Inferior parietal cortex (tissue), 1 donor: ENCODE results near the gene HLA-F.

ENCODE experiments used
- DNase-seq: peaks from one replicate; pipeline ENCODE4 v3.0.0-alpha.2; 2016; ENCODE audit errors: extremely low spot score

Gene HLA-F

GRCh38 chr6:29724937-29725869, 2.0 kb downstream of the HLA-F start:
- DNase-seq, result no peak

- no peak for DNase-seq
Observed at GRCh38 chr6:29726001-29726400, 2.8 kb downstream of the HLA-F start.

- no peak for DNase-seq
Observed at GRCh38 chr6:29726571-29727194, 3.4 kb downstream of the HLA-F start.

GRCh38 chr6:29727637-29728036, 4.4 kb downstream of the HLA-F start:
- DNase-seq, result no peak

GRCh38 chr6:29728173-29728874, 5.1 kb downstream of the HLA-F start:
- DNase-seq, result no peak

- DNase-seq, result no peak
Observed at GRCh38 chr6:29728875-29729270, 5.6 kb downstream of the HLA-F start.

GRCh38 chr6:29729774-29730328, 6.6 kb downstream of the HLA-F start:
- DNase-seq, result no peak

GRCh38 chr6:29730575-29731126, 7.4 kb downstream of the HLA-F start:
- no peak for DNase-seq

GRCh38 chr6:29731281-29731680, 8.0 kb downstream of the HLA-F start:
- DNase-seq, result no peak

- DNase-seq, result no peak
Observed at GRCh38 chr6:29733057-29733456, 9.8 kb downstream of the HLA-F start.

- DNase-seq, result no peak
Observed at GRCh38 chr6:29734046-29735018, 11.1 kb downstream of the HLA-F start.

- no peak for DNase-seq
Observed at GRCh38 chr6:29736563-29736962, 13.3 kb downstream of the HLA-F start.

- DNase-seq, result peak; percentile 59
Observed at GRCh38 chr6:29737707-29738630, 14.7 kb downstream of the HLA-F start.

GRCh38 chr6:29739136-29739881, 16.1 kb downstream of the HLA-F start:
- DNase-seq, result no peak

- no peak for DNase-seq
Observed at GRCh38 chr6:29739882-29740261, 16.6 kb downstream of the HLA-F start.

- DNase-seq, result no peak
Observed at GRCh38 chr6:29741592-29741991, 18.4 kb downstream of the HLA-F start.

- no peak for DNase-seq
Observed at GRCh38 chr6:29742127-29742526, 18.9 kb downstream of the HLA-F start.

GRCh38 chr6:29743025-29743424, 19.8 kb downstream of the HLA-F start:
- no peak for DNase-seq

- no peak for DNase-seq
Observed at GRCh38 chr6:29743568-29743967, 20.3 kb downstream of the HLA-F start.
